ENCODE measurements around the gene MAS1.

Gene MAS1

GRCh38 chr6:159887146-159887545 lies 3.6 kb upstream of the MAS1 start (continued):
- TF ChIP-seq CREB5 (CRISPR knock-in tag; IDR thresholded peaks at IDR 0.05; ENCODE audit: low read depth) (no peak), GLIS3 (CRISPR knock-in tag; IDR thresholded peaks at IDR 0.05) (no peak), BACH2 (CRISPR knock-in tag; IDR thresholded peaks at IDR 0.05; ENCODE audit: borderline replicate concordance) (no peak), ZFP30 (CRISPR knock-in tag; IDR thresholded peaks at IDR 0.05) (no peak)

- ATAC-seq, result no peak
- TF ChIP-seq CSDC2 (CRISPR knock-in tag; IDR thresholded peaks at IDR 0.05) (no peak), TOX (CRISPR knock-in tag; IDR thresholded peaks at IDR 0.05; ENCODE audit: borderline replicate concordance) (no peak), SNAI2 (CRISPR knock-in tag; IDR thresholded peaks at IDR 0.05) (no peak), ZFP30 (CRISPR knock-in tag; IDR thresholded peaks at IDR 0.05) (no peak), OSR1 (CRISPR knock-in tag; IDR thresholded peaks at IDR 0.05) (no peak), CSRNP3 (CRISPR knock-in tag; IDR thresholded peaks at IDR 0.05) (no peak), ISL1 (CRISPR knock-in tag; IDR thresholded peaks at IDR 0.05) (no peak), RARB (CRISPR knock-in tag; IDR thresholded peaks at IDR 0.05) (no peak), ZC3H10 (CRISPR knock-in tag; IDR thresholded peaks at IDR 0.05) (no peak), ZNF8 (CRISPR knock-in tag; IDR thresholded peaks at IDR 0.05) (no peak), ZNF70 (CRISPR knock-in tag; IDR thresholded peaks at IDR 0.05) (no peak), POU6F1 (CRISPR knock-in tag; IDR thresholded peaks at IDR 0.05; ENCODE audit: borderline replicate concordance, low read depth) (no peak), ZNF565 (CRISPR knock-in tag; conservative IDR thresholded peaks at IDR 0.05; ENCODE audit: low read depth) (no peak), PATZ1 (CRISPR knock-in tag; IDR thresholded peaks at IDR 0.05; ENCODE audit: borderline replicate concordance) (no peak), PPARA (CRISPR knock-in tag; IDR thresholded peaks at IDR 0.05; ENCODE audit: borderline replicate concordance) (no peak)
Observed at GRCh38 chr6:159887761-159888160, 3.0 kb upstream of the MAS1 start.

- TF ChIP-seq TSHZ2 (CRISPR knock-in tag; IDR thresholded peaks at IDR 0.05) (no peak), ZNF70 (CRISPR knock-in tag; IDR thresholded peaks at IDR 0.05) (no peak), ZFP3 (CRISPR knock-in tag; IDR thresholded peaks at IDR 0.05) (no peak), ZFP30 (CRISPR knock-in tag; IDR thresholded peaks at IDR 0.05) (no peak), PPARA (CRISPR knock-in tag; IDR thresholded peaks at IDR 0.05; ENCODE audit: borderline replicate concordance) (no peak), OSR1 (CRISPR knock-in tag; IDR thresholded peaks at IDR 0.05) (no peak), RARB (CRISPR knock-in tag; IDR thresholded peaks at IDR 0.05) (no peak), CREB5 (CRISPR knock-in tag; IDR thresholded peaks at IDR 0.05; ENCODE audit: low read depth) (no peak), ZC3H10 (CRISPR knock-in tag; IDR thresholded peaks at IDR 0.05) (no peak), GLIS3 (CRISPR knock-in tag; IDR thresholded peaks at IDR 0.05) (no peak), CSRNP3 (CRISPR knock-in tag; IDR thresholded peaks at IDR 0.05) (no peak), TCF4 (CRISPR knock-in tag; IDR thresholded peaks at IDR 0.05; ENCODE audit: borderline replicate concordance) (no peak), CSDC2 (CRISPR knock-in tag; IDR thresholded peaks at IDR 0.05) (no peak)
- ATAC-seq, result no peak
Observed at GRCh38 chr6:159890201-159890600, 587 bp upstream of the MAS1 start.
